ENCODE measurements around the gene JARID2. TPM values are rescaled to one million over a fixed set of nuclear protein-coding genes. Genes with fewer than 3 reads are reported as not detected.

The JARID2 gene
- total and polyA plus RNA-seq, 7 donors = 1.1 to 16.1 (median 4.9) TPM

DNA sequence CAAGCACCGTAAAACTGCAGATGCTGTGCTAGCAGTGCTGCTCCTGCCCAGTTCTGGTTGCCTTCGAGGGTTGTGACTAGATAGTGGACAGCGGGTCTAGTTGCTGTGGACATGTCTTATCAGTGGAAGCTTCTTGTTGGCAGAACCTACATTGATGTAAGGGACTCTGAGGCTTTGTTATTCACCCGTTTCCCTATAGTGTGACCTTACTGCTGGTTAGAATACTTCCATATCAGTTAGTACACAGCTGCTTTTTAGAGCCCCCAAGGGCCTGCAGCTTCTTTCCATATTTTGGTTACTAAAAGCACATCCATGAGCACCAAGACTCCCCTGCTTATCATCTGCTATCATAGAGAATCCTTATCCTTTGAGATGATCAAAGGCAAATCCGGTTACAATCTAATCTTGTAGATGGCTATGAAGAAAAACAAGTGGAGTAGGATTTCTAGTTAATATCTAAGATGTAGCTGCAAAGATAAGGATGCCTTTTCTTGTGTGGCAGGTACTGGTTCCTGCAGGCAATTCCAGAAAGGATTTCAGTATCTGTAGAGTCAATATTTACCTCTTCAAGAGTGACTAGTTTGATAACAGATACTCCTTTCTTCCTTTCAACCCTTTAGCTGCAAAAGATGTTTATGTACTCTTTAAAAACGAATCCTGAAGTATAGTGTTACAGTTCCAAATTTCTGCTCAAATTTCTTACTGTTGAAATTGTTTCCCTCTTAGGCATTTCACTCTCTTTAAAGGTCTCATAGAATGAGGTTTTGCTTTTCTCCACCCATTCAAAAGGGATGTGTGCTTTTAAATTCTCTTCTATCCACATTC lies 163.6 kb downstream of the JARID2 start:
- H3K36me3 ChIP-seq (ENCODE audit: insufficient read depth in 1 of 2, low read depth in 1 of 2) = no peaks in the 10 kb centered on the region
- H3K27me3 ChIP-seq (ENCODE audit: insufficient read depth in 3 of 3, low read length in 2 of 3) = no peaks in the 10 kb centered on the region
- intact Hi-C loops (cut with DNase I) = no loop called here
- WGBS, 3 donors = 57 to 77% (median 66%) methylated on average over 6 of the region's 6 CpGs
- no peak overlapping the region for H3K27ac ChIP-seq
- H3K4me3 ChIP-seq = no peak overlapping the region
- DNase-seq = no peak
- TF ChIP-seq, protein P1, sequence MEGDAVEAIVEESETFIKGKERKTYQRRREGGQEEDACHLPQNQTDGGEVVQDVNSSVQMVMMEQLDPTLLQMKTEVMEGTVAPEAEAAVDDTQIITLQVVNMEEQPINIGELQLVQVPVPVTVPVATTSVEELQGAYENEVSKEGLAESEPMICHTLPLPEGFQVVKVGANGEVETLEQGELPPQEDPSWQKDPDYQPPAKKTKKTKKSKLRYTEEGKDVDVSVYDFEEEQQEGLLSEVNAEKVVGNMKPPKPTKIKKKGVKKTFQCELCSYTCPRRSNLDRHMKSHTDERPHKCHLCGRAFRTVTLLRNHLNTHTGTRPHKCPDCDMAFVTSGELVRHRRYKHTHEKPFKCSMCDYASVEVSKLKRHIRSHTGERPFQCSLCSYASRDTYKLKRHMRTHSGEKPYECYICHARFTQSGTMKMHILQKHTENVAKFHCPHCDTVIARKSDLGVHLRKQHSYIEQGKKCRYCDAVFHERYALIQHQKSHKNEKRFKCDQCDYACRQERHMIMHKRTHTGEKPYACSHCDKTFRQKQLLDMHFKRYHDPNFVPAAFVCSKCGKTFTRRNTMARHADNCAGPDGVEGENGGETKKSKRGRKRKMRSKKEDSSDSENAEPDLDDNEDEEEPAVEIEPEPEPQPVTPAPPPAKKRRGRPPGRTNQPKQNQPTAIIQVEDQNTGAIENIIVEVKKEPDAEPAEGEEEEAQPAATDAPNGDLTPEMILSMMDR (IDR thresholded peaks at IDR 0.05) = no peak
- no peak for ATAC-seq
- peaks cover 68% of the 10 kb centered on the region for H3K4me1 ChIP-seq
- H3K9me3 ChIP-seq = no peaks in the 10 kb centered on the region

DNA sequence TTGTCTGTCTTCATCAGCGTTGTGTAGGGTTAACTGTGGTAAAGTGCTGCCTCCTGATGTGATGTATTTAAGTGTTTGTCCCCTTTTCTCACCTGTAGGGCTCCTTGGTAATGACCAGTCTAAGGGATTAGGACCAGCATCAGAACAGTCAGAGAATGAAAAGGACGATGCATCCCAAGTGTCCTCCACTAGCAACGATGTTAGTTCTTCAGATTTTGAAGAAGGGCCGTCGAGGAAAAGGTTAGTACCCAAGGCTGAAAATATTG lies 164.2 kb downstream of the JARID2 start:
- intact Hi-C loops (cut with DNase I) = no loop called here
- H3K4me1 ChIP-seq = peaks cover 63% of the 10 kb centered on the region
- H3K27me3 ChIP-seq (ENCODE audit: insufficient read depth in 3 of 3, low read length in 2 of 3) = no peaks in the 10 kb centered on the region
- DNase-seq = no peak
- no peaks in the 10 kb centered on the region for H3K36me3 ChIP-seq (ENCODE audit: insufficient read depth in 1 of 2, low read depth in 1 of 2)
- 89 to 93% (median 89%) methylated on average over 5 of the region's 5 CpGs for WGBS, 3 donors
- H3K27ac ChIP-seq = no peak overlapping the region
- TF ChIP-seq, protein P1 (IDR thresholded peaks at IDR 0.05) = no peak
- no peak overlapping the region for H3K4me3 ChIP-seq
- no peaks in the 10 kb centered on the region for H3K9me3 ChIP-seq
- no peak for ATAC-seq

DNA sequence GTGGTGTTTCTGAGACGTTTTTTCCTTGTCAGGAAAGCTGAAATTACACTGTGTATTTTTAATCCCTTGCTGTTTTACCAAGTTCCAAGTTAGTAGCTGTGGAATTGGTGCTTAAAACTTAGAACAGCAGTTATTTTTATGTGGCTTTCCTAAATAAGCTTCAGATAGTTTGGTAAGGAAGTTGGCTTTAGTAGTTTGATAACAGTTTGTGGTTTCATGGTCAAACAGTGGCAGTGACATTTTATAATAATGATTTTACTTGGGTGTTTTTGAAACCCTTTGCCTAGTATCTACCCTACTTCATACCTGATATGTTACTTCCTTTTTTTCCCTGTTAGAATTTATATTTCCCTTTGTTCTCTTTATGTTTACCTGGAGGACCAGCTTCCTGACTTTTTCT lies 164.9 kb downstream of the JARID2 start:
- TF ChIP-seq, protein P1 (IDR thresholded peaks at IDR 0.05) = no peak
- Histone ChIP-seq H3K9me3 (no peaks in the 10 kb centered on the region), H3K4me3 (no peak overlapping the region), H3K4me1 (peaks cover 61% of the 10 kb centered on the region), H3K36me3 (ENCODE audit: insufficient read depth in 1 of 2, low read depth in 1 of 2) (no peaks in the 10 kb centered on the region), H3K27me3 (ENCODE audit: insufficient read depth in 3 of 3, low read length in 2 of 3) (no peaks in the 10 kb centered on the region), H3K27ac (no peak overlapping the region)
- 40 to 76% (median 46%) methylated on average over 1 of the region's 1 CpG for WGBS, 3 donors
- ATAC-seq (no peak), DNase-seq (no peak)
- intact Hi-C loops (cut with DNase I) = no loop called here

DNA sequence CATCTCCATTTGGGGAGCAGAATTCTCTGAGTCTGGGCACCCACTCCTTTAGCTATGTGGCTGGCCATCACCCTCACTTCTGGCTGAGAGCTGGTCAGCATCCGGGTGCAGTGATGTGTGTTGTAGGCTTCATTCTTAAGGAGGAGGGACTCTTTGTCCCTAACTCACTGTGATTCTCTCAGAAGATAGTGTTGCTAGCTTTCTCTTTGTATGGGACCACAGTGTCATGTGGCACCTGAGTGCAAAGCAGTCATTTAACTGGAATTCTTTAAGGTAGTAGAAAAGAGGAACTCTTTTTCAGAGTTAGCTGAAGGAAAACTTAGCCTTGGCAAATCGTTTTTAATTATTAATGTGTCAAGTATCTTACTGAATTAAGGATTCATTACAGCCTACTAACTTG lies 165.9 kb downstream of the JARID2 start:
- Histone ChIP-seq H3K9me3 (no peaks in the 10 kb centered on the region), H3K36me3 (ENCODE audit: insufficient read depth in 1 of 2, low read depth in 1 of 2) (no peaks in the 10 kb centered on the region), H3K4me1 (peaks cover 53% of the 10 kb centered on the region), H3K27me3 (ENCODE audit: insufficient read depth in 3 of 3, low read length in 2 of 3) (no peaks in the 10 kb centered on the region), H3K4me3 (no peak overlapping the region), H3K27ac (no peak overlapping the region)
- ATAC-seq = no peak
- no peak for DNase-seq
- intact Hi-C loops (cut with DNase I) = no loop called here
- TF ChIP-seq, protein P1 (IDR thresholded peaks at IDR 0.05) = no peak
- 69 to 72% (median 70%) methylated on average over 2 of the region's 2 CpGs for WGBS, 3 donors

DNA sequence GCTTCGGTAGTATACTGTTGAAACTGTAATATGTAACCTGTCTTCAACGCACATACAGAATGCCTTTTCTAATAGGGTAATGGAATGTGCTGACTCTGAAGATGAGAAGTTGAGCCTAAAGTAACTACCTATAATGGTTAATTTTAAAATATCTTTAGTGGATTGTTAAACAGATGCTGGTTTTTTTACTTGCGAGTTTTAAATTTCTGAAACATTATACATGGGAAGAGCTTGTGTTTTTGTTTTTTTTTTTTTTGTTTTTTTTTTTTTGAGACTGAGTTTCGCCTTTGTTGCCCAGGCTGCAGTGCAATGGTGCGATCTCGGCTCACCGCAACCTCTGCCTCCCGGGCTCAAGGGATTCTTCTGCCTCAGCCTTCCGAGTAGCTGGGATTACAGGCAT lies 166.9 kb downstream of the JARID2 start:
- 64 to 91% (median 75%) methylated on average over 9 of the region's 9 CpGs for WGBS, 3 donors
- no peaks in the 10 kb centered on the region for H3K36me3 ChIP-seq (ENCODE audit: insufficient read depth in 1 of 2, low read depth in 1 of 2)
- peaks cover 62% of the 10 kb centered on the region for H3K4me1 ChIP-seq
- no peak overlapping the region for H3K4me3 ChIP-seq
- no peaks in the 10 kb centered on the region for H3K9me3 ChIP-seq
- intact Hi-C loops (cut with DNase I) = no loop called here
- no peaks in the 10 kb centered on the region for H3K27me3 ChIP-seq (ENCODE audit: insufficient read depth in 3 of 3, low read length in 2 of 3)
- TF ChIP-seq, protein P1 (IDR thresholded peaks at IDR 0.05) = no peak
- peak overlapping the region; percentile 46 for H3K27ac ChIP-seq
- ATAC-seq = no peak
- no peak for DNase-seq
